Stimulated activated CD8-positive, alpha-beta memory T cell treated with anti-CD3 and anti-CD28 coated beads, Interleukin-12 subunit alpha, Interleukin-12 subunit beta, amount 100 ng/mL, for 24 hours (primary cell): ENCODE data around the gene CTAGE8.
"Not testable (repeated sequence)": the region's sequence is repeated elsewhere in the genome, so short reads cannot be mapped to it uniquely, and the experiment has no call there.

ENCODE experiments used
- DNase-seq: peaks from one replicate; pipeline ENCODE4 v3.0.0-alpha.2; 2020; ENCODE audit errors: extremely low read depth

The CTAGE8 gene

DNA sequence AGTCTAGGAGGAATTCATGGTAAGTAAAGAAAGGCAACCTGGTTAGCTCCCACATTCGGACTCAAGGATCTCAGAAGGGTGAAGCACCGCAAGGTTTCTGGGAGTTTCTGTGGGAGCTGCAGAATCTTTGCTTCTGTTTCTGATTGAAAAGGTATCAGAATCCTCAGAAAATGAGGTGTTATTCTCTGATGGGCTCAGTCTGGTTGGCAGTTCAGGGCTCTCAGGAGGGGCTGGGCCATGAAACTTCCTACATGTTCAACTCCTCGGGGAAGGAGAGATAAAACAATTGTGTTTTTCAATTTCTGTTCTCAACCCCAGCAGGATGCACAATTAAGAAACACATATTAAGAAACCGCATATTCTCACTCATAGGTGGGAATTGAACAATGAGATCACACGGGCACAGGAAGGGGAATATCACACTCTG is 13.6 kb downstream of the CTAGE8 start:
- no peak for DNase-seq

DNA sequence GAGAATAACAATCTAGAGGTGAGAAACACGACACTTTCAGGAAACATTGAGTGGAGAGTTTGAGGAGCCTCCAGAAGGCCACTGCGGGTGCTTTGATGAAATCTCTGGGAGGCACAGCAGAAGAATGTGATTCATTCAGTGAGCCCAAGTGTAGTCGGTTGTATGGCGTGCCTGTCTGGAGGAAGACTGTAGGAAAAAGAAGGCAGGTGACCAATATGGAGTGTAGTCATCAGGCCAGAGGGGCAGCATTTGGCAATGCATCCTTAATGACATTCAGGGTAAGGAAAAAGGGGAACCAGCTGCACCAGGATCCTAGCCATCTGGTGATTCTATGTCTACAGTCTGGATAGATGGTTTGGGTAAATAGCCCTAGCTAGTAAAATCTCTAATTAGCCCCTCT is 16.8 kb downstream of the CTAGE8 start:
- DNase-seq = not testable (repeated sequence)

DNA sequence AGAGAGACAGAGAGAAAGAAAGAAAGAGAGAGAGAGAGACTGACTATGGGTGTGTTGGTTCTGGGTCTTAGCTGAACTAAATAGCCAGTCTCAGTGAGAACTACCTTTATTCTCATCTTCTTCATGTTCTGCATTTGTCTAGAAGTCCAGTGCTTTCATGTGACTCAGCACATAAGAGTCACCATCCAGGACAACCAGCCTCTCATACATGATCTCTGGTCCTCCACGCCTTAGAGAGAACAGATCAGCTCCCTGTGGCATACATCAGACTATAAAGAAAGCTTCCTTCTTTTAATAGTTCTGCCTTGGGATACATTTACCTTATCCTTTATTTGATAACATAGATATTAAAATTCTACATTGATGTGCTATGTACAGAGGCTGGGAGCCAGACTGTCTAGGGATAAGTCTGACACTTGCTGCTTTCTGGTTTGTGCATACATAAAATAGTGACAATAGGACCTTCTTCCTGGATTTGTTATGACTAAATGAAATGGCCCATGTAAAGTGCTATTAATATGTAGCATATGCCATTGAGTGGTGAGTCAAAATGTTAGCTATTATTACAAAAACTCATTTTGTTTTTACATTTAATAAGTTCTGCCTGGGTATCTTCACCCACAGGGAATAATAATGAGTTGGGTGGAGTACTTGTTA is 21.3 kb downstream of the CTAGE8 start:
- not testable (repeated sequence) for DNase-seq

DNA sequence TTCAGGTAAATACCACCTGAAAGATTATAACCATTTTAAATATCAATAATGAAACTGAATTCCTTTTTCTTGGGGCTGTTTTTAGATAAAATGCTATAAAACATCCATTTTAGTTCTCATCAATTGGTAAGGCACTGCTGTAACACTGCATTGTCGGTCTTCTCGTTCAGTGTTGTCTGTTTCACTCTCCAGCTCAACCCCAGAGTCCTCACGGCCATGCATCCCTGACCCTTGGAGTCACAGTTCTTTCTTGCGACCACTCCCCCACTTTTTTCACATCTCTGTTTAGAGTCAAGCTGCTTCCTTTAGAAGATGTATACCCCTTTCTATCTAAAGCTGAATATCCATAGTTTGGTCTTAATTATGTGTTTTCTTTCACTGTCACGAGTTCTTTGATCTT is 22.1 kb downstream of the CTAGE8 start:
- DNase-seq = not testable (repeated sequence)

DNA sequence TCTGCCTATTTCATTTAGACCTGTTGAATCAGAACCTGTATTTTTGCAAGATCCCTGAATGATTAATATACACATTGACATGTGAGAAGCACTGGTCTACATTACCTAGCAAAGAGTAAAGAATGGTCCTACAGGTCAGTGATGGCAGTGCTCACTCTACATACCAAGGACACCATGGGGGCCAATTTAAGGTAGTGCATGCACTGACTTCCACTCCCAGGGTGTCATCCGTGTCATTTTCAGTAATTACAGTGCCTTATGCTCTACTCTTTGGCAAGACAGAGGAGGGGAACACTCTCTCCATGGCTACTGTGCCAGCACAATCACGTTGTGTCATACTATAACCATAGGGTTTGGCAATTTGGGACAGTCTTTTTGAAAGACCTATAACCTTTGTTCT is 23.7 kb downstream of the CTAGE8 start:
- not testable (repeated sequence) for DNase-seq

DNA sequence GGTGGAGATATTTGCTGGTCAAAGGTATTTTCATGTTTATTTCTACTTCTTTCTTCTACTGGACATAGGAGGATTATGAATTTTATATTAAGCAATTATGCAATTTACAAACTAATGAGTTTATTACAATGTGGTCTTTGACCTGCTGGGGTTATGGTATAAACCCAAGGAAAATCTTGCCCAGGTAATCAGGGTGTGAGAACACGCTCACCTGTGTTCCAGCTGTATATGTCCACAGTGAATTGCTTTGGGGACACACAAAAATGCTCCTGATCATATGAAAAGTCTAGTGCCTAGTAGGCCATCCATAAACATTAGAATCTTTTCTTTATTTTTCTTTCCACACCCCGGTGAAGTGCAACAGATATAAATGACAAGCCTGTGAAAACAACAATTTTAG is 29.7 kb downstream of the CTAGE8 start, which contains the start of gene OR2A42:
OR2A42 (minus strand) TSS at position 241 of the 400 bp plus-strand sequence. CDS start 6,762 bp downstream, outside the sequence.
- DNase-seq = not testable (repeated sequence)

DNA sequence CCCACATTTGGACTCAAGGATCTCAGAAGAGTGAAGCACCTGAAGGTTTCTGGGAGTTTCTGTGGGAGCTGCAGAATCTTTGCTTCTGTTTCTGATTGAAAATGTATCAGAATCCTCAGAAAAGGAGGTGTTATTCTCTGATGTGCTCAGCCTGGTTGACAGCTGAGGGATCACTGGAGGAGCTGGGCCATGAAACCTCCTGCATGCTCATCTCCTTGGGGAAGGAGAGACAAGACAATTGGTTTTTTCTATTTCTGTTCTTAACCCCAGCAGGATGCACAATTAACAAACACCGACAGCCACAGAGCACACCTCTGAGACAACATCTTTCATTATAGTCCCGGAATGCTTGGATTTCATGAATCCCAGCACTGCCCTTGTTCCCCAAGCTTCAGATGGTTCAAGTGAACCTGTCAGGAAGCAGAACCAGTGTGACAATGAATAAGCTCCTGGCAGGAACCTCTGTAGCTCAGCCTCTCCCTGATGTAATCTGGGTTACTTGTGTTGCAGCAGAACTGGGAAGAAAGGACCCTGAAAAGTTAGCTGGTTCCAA is 30.5 kb downstream of the CTAGE8 start:
- DNase-seq = not testable (repeated sequence)

DNA sequence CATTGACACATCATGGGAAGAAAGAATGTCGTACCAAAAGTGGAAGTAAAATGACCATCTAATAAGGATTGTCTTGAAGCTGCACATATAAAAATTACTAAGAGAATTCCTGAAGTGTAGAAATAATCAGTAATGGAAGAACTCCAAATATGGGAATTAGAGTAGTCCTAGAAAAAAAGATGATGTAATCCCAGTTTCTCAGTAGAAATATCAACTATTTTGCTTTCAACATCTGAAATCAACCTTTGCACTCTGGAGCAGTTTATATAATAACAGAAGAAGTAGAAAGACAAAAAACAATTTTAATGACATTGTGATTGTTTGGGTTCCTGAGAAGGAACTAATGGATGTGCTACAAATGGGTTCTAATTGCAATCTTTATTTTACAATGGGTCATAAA is 36.0 kb downstream of the CTAGE8 start:
- DNase-seq = not testable (repeated sequence)

DNA sequence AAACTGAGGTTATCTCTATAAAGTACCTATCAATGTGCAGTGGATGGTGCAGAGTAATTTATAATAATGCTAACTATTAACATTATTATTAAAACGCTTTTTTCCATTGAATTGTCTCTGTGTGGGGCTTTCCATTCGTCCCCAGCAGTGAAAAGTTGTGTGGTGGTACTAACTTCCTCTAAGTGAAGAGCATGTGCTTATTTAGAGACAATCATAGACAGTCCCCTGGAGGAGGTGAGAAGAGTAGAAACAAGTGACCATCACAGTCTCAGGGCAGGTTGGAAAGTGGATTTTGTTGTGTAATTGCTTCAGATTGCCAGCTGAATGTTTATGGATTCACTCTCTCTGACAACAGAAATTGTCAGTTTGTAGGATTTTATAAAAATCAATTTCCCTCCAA is 38.1 kb downstream of the CTAGE8 start:
- not testable (repeated sequence) for DNase-seq

DNA sequence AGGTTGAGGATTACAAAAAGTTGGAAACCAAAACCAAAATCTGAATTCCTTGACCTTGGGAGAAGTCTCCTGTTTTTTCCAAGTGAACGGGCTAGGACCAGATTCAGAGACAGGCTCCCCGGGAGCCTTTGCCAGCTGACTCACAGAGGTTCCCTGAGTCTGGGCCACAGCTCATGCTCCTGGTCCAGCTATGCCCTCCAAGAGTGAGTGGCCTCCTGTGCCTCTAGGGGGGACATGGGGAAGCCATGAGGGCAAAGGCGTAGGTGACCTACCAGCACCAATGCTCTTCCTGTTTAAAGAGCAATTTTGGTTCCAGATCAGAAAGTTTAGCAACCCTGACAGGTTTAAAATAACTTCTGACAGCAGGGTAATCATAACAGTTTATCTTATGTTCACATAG is 40.3 kb downstream of the CTAGE8 start:
- DNase-seq = not testable (repeated sequence)

DNA sequence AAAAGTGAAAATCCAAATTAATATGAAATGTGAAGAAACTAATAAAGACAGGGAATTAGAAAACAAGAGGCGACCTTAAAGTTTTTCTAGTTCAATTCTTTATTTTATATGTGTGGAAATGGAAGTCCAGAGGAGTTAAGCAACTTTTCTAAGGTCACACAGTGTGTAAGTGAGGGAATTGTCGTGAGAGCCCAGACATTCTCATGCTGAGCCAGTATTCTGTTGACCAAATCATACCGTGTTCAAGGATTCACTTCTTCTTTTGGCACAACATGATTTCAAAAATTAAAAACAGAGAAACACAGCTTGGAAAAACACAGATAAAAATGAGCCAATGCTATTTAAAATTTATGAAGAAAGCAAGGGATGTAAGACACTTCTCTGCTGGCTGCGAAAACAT is 42.2 kb downstream of the CTAGE8 start:
- not testable (repeated sequence) for DNase-seq

DNA sequence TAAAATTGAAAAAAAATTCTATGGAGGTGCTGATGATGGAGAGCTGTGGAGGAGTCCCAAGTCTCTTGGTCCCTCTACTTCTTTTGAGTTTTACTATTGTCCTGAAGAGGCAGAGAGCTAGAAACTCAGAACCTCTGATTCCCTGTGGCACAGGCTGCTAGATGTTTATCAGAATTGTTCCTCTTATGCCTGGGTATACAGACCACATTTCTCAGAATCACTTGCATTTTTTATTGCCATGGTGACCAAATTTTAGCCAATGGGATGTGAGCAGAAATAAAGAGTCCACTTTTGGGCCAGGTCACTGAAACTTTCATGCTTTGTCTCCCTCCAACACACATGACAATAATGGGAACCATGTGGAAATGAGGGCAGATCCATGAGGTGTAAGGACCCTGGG is 45.4 kb downstream of the CTAGE8 start:
- DNase-seq = not testable (repeated sequence)

DNA sequence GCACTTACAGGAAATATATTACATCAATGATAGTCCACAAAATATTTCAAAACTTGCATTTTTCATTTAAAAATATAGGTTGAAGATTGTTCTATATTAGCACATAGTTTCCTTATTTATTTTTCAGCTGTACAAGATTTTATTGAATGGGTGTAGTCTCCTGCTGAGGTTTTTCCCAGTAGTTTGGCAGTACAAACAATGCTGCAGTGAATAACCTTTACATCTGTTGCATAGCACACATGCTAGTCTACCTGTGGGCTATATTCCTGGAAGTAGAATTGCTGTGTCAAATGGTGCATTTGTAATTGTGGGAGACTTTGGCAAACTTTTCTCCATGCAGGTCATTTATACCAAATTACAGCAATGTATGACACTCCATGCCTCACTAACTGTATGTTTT is 48.6 kb downstream of the CTAGE8 start:
- DNase-seq = not testable (repeated sequence)

DNA sequence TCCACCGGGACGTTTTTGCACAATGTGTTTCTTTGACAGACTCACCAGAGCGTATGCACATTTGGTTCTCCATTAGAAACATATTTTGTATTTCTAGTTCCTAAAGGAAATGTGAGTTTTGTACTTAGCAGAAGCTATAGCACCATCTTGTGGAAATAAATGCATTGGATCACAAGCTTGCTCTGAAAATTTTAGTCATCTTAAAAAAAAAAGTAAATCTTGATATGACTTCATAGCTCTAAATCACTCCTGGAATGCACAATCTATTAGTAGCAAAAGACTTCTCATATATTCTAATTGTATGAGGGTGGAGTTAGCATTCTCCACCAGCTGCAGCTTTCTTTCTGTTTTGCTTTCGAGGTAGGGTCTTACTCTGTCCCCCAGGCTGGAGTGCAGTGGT is 49.9 kb downstream of the CTAGE8 start:
- not testable (repeated sequence) for DNase-seq

DNA sequence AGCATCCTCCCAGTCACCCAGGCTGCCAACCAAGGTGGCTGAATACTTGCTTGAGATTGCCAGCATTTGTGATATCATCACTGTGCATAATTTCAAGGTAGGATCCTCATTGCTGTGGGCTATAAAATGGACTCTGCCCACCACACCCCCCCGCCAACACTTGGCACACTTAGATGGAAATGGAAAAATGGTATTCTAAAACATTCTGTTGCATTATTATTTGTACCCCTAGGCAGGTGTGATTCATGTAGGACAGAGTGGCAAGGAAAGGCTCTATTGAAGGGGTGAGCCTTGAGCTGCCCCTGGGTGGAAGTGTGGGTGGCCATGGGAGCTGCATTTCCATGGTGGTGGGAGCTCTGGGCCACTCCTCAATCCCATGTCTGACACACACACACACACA is 50.5 kb downstream of the CTAGE8 start:
- DNase-seq = not testable (repeated sequence)

DNA sequence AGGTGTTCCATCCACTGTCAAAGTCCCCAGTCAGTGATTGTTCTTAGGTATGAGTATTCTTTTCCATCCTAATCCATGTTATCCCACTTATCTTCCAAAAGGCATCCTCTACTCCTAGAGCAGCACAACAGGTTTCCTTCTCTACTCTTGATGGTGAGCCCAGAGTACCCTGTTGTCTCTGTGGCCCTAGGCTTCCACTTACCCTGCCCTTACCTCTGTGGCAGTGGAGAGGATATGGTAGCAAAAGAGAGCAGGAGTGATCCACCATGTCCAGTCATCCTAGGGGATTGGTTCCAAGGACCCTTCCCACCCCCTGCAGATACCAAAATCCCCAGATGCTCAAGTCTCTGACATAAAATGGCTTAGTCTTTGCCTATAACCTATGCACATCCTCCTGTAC is 51.9 kb downstream of the CTAGE8 start:
- DNase-seq = not testable (repeated sequence)
